GM18498 (cell line): ENCODE data around the gene OR52M1.

Source experiments
- ATAC-seq: cut with Tn5 transposase; IDR thresholded peaks from one replicate; pipeline ENCODE4 v1.9.1; 2021; ENCODE audit warnings: mild to moderate bottlenecking, moderate library complexity; ENCODE audit not compliant: unreplicated experiment

Gene OR52M1

GRCh38 chr11:4560467-4560866, 15.5 kb downstream of the OR52M1 start:
- no peak for ATAC-seq

- no peak for ATAC-seq
Observed at GRCh38 chr11:4565371-4565770, 20.4 kb downstream of the OR52M1 start.

- ATAC-seq: no peak
Observed at GRCh38 chr11:4569075-4569474, 24.1 kb downstream of the OR52M1 start.

- ATAC-seq: no peak
Observed at GRCh38 chr11:4576880-4577279, 31.9 kb downstream of the OR52M1 start.

- no peak for ATAC-seq
Observed at GRCh38 chr11:4577761-4578160, 32.8 kb downstream of the OR52M1 start.

- no peak for ATAC-seq
Observed at GRCh38 chr11:4578624-4579023, 33.6 kb downstream of the OR52M1 start.

- no peak for ATAC-seq
Observed at GRCh38 chr11:4580124-4580523, 35.1 kb downstream of the OR52M1 start.

- ATAC-seq: no peak
Observed at GRCh38 chr11:4581443-4581842, 36.5 kb downstream of the OR52M1 start, which contains the start of gene OR52I2. Gene OR52I2 (plus strand): TSS chr11:4581743.

GRCh38 chr11:4589017-4589416, 44.0 kb downstream of the OR52M1 start:
- no peak for ATAC-seq

GRCh38 chr11:4593739-4594138, 48.7 kb downstream of the OR52M1 start, which contains the start of gene OR52I1:
Gene OR52I1 (plus strand): TSS chr11:4594039. CDS start chr11:4594039, 0 bp downstream.
- no peak for ATAC-seq
